Activated CD8-positive, alpha-beta T cell treated with anti-CD3 and anti-CD28 coated beads for 36 hours (primary cell): ENCODE measurements around the gene AGPAT2. TPM values are rescaled to one million over a fixed set of nuclear protein-coding genes. Genes with fewer than 3 reads are reported as not detected.
A peak's percentile ranks its signal among the peaks of the same experiment; 100 is the strongest.

Source experiments
- ATAC-seq: fragments of 200-7000 bp; cut with Tn5 transposase; one replicate; pipeline ENCODE4 v1.10.0; 2021; ENCODE audit warnings: mild to moderate bottlenecking, moderate library complexity
- CTCF ChIA-PET: fragments of 350-600 bp; sonication (Branson Sonifier 250); formaldehyde crosslinking; loops from one replicate; lab custom pipeline; 2021; ENCODE audit warnings: antibody characterized with exemption; lab: Charles Lee
- POLR2A ChIA-PET: fragments of 350-600 bp; sonication (Branson Sonifier 250); formaldehyde crosslinking; loops from one replicate; lab custom pipeline; 2021; ENCODE audit warnings: antibody characterized with exemption; lab: Charles Lee
- DNase-seq: peaks from one replicate; pipeline ENCODE4 v3.0.0-alpha.2; 2020
- H3K27ac Mint-ChIP-seq: one replicate; pipeline ENCODE4 v1.8.0; 2021; ENCODE audit warnings: mild to moderate bottlenecking, mixed read lengths
- H3K27me3 Mint-ChIP-seq: one replicate; pipeline ENCODE4 v1.8.0; 2021; ENCODE audit warnings: mixed read lengths
- H3K36me3 Mint-ChIP-seq: one replicate; pipeline ENCODE4 v1.8.0; 2021; ENCODE audit warnings: low read depth, mixed read lengths
- H3K4me1 Mint-ChIP-seq: one replicate; pipeline ENCODE4 v1.8.0; 2021; ENCODE audit warnings: low read depth, mixed read lengths
- H3K4me3 Mint-ChIP-seq: one replicate; pipeline ENCODE4 v1.8.0; 2021; ENCODE audit warnings: mild to moderate bottlenecking, moderate library complexity, mixed read lengths
- H3K9me3 Mint-ChIP-seq: one replicate; pipeline ENCODE4 v1.8.0; 2021; ENCODE audit warnings: mixed read lengths
- intact Hi-C: fragments of 100-400 bp; cut with micrococcal nuclease; formaldehyde crosslinking; loops from one replicate; pipeline ENCODE4 v1.10.0; 2022
- total RNA-seq, 2 experiments: library from RNA; stranded (reverse); gene quantifications; one replicate each; pipeline ENCODE4 v1.2.3, GENCODE V29; 2021
- TF ChIP-seq, protein P1 (sequence below): fragments of 200-600 bp; IDR thresholded peaks from one replicate; pipeline ENCODE4 v1.8.0; 2022; ENCODE audit warnings: antibody characterized with exemption, mild to moderate bottlenecking

The AGPAT2 gene
- total RNA-seq, 2 experiments from 2014 or later = 11.3 to 11.8 TPM

DNA sequence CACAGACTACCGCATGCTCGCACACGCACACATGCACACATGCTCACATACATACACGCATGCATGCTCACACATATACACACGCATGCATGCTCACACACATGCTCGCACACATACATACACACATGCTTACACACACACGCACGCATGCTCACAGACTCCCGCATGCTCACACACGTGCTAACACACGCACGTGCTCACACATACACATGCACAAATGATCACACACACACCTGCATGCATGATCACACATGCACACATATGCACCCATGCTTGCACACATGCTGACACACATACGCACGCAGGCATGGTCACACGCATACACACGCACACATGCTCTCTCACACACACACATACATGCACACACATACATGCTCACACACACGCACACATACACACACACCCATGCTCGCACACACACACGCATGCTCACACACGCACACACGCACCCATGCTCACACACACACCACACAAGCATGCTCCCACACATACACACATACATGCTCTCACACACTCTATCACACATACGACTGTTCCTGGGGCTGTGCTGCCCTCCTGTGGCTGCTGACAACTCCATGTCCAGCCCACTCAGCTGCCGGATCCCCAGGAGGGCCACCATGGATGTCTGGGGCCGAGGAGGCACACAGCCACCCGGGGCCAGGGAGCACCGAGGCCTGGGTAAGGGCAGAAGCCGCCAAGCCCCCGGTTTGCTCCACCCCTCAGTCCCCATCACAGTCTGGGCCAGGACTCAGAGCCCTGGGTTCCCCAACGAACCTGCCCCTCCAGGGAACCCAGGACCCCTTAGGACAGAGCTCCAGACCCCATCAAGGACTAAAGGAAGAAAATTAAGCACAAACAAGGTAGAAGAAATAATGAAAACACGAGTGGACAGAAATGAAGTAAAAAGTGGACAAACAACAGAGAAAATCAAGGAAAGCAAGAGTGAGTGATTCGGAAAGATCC, 55.9 kb downstream of the AGPAT2 start:
- peak; percentile 84 for DNase-seq
- POLR2A ChIA-PET = interaction anchor here (0.6 to 1.0 kb wide), 2 partner anchors 140 to 188 kb away, joined by 3 read pairs; no protein-coding TSS in a partner anchor
- peaks cover 7% of the 10 kb centered on the region for H3K27me3 Mint-ChIP-seq
- CTCF ChIA-PET = interaction anchor here (0.8 to 1.4 kb wide), 8 partner anchors 14 to 195 kb away, joined by 3 to 66 read pairs (median 4); no protein-coding TSS in a partner anchor
- H3K36me3 Mint-ChIP-seq = no peaks in the 10 kb centered on the region
- intact Hi-C loops = loop anchor here (2.0 kb wide), 1 partner anchor 147 kb away; no protein-coding TSS in a partner anchor
- no peaks in the 10 kb centered on the region for H3K9me3 Mint-ChIP-seq
- H3K4me1 Mint-ChIP-seq = peaks cover 1% of the 10 kb centered on the region
- TF ChIP-seq, protein P1, sequence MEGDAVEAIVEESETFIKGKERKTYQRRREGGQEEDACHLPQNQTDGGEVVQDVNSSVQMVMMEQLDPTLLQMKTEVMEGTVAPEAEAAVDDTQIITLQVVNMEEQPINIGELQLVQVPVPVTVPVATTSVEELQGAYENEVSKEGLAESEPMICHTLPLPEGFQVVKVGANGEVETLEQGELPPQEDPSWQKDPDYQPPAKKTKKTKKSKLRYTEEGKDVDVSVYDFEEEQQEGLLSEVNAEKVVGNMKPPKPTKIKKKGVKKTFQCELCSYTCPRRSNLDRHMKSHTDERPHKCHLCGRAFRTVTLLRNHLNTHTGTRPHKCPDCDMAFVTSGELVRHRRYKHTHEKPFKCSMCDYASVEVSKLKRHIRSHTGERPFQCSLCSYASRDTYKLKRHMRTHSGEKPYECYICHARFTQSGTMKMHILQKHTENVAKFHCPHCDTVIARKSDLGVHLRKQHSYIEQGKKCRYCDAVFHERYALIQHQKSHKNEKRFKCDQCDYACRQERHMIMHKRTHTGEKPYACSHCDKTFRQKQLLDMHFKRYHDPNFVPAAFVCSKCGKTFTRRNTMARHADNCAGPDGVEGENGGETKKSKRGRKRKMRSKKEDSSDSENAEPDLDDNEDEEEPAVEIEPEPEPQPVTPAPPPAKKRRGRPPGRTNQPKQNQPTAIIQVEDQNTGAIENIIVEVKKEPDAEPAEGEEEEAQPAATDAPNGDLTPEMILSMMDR = peak; percentile 70
- peak; percentile 88 for ATAC-seq
- no peak overlapping the region for H3K4me3 Mint-ChIP-seq
- H3K27ac Mint-ChIP-seq = no peak overlapping the region

DNA sequence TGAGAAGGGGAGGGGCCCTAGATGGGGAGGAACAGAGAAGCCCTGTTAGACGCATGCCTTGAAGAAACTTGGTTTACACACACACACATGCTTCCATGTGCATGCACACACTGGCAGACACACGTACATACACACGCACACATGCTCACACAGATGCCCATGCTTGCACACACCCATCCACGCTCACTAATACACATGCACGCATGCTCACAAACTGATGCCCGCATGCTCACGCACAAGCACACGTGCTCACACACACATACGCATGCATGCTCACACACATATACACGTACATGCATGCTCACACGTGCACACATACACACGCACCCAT, 56.6 kb downstream of the AGPAT2 start:
- H3K4me1 Mint-ChIP-seq = peaks cover 1% of the 10 kb centered on the region
- no peak overlapping the region for H3K27ac Mint-ChIP-seq
- ATAC-seq (no peak), DNase-seq (no peak)
- H3K36me3 Mint-ChIP-seq = no peaks in the 10 kb centered on the region
- ChIA-PET CTCF (interaction anchor here (7.6 kb wide), 1 partner anchor 144 kb away, joined by 93 read pairs; no protein-coding TSS in a partner anchor), POLR2A (interaction anchor here (1.5 kb wide), 1 partner anchor 147 kb away, joined by 6 read pairs; no protein-coding TSS in a partner anchor)
- H3K4me3 Mint-ChIP-seq = no peak overlapping the region
- no peaks in the 10 kb centered on the region for H3K9me3 Mint-ChIP-seq
- intact Hi-C loops = loop anchor here (2.0 kb wide), 1 partner anchor 146 kb away; no protein-coding TSS in a partner anchor
- H3K27me3 Mint-ChIP-seq = peaks cover 7% of the 10 kb centered on the region
- TF ChIP-seq, protein P1 = no peak

DNA sequence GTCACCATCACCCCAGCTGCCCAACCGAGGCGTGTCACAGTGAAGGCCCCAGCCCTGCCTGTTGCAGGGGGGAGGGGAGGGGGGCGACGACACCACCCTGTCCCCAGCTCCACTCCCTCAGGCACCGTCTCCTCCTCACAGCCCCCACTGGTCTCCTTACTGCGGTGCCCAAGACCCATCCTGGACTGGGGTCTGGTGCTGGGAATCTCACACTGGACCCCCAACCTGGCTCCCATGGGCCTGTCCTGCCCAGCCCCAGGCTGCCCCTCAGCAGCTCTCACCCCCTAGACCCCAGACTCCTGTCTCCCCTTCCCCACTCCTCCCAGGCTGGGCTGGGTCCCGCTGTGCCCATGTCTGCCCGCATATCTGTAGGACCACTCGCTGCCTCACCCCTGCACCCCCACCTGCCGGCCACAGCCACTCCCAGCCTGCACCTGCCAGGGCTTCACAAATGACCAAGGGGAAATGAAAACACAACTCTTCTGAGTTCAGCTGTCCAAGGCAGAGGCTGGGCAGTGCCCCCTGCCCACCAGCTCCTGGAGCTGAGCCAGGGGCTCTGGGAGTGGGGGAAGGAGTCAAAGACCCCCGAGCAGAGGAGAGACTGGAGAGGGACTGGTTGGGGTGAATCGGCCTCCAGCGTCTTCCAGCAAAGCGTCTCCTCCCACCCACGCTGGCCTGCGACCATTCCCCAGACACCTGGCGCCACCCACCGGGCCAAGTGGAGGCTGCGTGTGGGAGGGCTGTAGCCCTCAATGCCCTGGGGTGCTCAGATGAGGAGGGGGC, 57.2 kb downstream of the AGPAT2 start:
- TF ChIP-seq, protein P1 = peak; percentile 51
- H3K27me3 Mint-ChIP-seq = peaks cover 7% of the 10 kb centered on the region
- H3K4me3 Mint-ChIP-seq = no peak overlapping the region
- ChIA-PET POLR2A (interaction anchor here (1.1 to 1.5 kb wide), 2 partner anchors 39 to 146 kb away, joined by 3 to 6 read pairs; no protein-coding TSS in a partner anchor), CTCF (interaction anchor here (7.6 kb wide), 1 partner anchor 143 kb away, joined by 93 read pairs; no protein-coding TSS in a partner anchor)
- intact Hi-C loops = loop anchor here (2.0 kb wide), 1 partner anchor 145 kb away; no protein-coding TSS in a partner anchor
- no peak overlapping the region for H3K27ac Mint-ChIP-seq
- H3K9me3 Mint-ChIP-seq = no peaks in the 10 kb centered on the region
- DNase-seq = peak; percentile 82
- ATAC-seq = peak; percentile 73
- H3K4me1 Mint-ChIP-seq = peaks cover 1% of the 10 kb centered on the region
- no peaks in the 10 kb centered on the region for H3K36me3 Mint-ChIP-seq

DNA sequence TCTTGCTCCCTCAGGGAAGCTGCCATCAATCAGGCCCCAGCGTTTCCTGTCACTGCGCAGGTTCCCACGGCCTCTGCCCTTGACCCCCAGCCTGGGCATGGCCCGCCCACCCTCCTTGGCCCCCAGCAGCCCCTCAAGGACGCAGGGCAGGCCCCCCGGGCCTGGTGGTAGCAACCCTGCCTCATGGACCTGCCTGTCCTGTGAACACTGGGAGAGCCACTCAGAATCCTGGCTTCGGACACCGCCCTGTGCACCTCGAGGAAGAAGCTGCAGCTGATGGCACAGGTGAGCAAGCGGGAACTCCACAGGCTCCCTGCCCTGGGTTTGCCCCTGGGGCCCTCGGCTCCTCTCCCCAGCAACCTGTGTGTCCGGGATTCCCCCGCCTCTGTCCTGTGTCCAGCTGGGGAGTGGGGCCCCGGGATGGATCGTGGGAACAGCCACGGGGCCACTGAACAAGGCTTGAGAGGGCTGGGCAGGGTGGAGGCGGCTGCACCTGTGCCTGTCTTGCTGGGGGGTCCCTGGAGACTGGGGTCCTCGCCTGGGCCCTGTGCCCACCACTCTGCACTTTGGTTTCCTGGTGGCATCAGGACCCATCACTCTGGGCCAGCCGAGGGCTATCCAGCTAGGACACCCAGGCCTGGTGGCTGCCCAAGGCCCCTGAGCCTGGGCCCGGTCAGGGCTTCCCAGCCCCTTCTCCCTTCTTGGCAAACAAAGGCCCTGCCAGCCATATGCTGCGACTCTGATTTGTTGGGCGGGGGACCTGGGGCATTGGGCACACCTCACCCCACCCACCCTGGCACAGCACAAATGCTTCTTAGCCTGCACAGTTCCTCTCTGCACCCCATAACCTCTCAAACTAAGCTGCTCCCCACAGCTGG, 58.0 kb downstream of the AGPAT2 start:
- intact Hi-C loops = no loop called here
- TF ChIP-seq, protein P1 = no peak
- H3K36me3 Mint-ChIP-seq = no peaks in the 10 kb centered on the region
- ChIA-PET POLR2A (interaction anchor here (0.6 to 1.5 kb wide), 3 partner anchors 21 to 145 kb away, joined by 3 to 6 read pairs (median 3); no protein-coding TSS in a partner anchor), CTCF (interaction anchor here (0.7 to 7.6 kb wide), 3 partner anchors 66 to 142 kb away, joined by 3 to 93 read pairs (median 3); no protein-coding TSS in a partner anchor)
- H3K9me3 Mint-ChIP-seq = no peaks in the 10 kb centered on the region
- no peak overlapping the region for H3K4me3 Mint-ChIP-seq
- no peak for DNase-seq
- peaks cover 6% of the 10 kb centered on the region for H3K27me3 Mint-ChIP-seq
- H3K27ac Mint-ChIP-seq = no peak overlapping the region
- peaks cover 1% of the 10 kb centered on the region for H3K4me1 Mint-ChIP-seq
- ATAC-seq = no peak
